ENCODE data around the gene NUDT3.
"Not testable (repeated sequence)": the region's sequence is repeated elsewhere in the genome, so short reads cannot be mapped to it uniquely, and the experiment has no call there.

DNA sequence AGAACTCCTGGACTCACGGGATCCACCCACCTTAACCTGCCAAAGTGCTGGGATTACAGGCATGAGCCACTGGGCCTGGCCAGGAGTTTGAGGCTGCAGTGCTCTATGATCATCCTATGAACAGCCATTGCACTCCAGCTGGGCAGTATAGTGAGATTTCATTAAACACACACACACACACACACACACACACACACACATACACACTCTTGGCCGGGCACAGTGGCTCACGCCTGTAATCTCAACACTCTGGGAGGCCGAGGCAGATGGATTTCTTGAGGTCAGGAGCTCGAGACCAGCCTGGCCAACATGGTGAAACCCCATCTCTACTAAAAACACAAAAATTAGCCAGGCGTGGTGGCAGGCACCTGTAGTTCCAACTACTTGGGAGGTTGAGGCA lies 38.2 kb downstream of the NUDT3 start:
- TF ChIP-seq CTCF, POLR2A, POLR2AphosphoS5 (IDR thresholded peaks at IDR 0.05): not testable (repeated sequence)
